HCT116 (cell line): ENCODE data around the gene DLEC1. TPM values are rescaled to one million over a fixed set of nuclear protein-coding genes. Genes with fewer than 3 reads are reported as not detected.

Experiments
- ATAC-seq: fragments of 200-7000 bp; cut with Tn5 transposase; 2 replicates; pipeline ENCODE4 v1.9.1; 2020; ENCODE audit warnings: mild to moderate bottlenecking, moderate library complexity
- BruUV-seq: library from RNA; stranded (reverse); fragments of 400-500 nt; replicated peaks from 2 replicates; lab custom pipeline; 2021; lab: Mats Ljungman, UMichigan
- CTCF ChIA-PET: fragments of 300-600 bp; sonication (Branson Sonifier 250); formaldehyde crosslinking; loops from one replicate; lab custom pipeline; 2021; ENCODE audit warnings: antibody characterized with exemption; lab: Charles Lee
- POLR2A ChIA-PET: fragments of 300-600, 350-600 bp; sonication (Branson Sonifier 250); formaldehyde crosslinking; loops from one replicate; lab custom pipeline; 2021; ENCODE audit warnings: antibody characterized with exemption; lab: Charles Lee
- RAD21 ChIA-PET, 2 experiments: fragments of 300-600 bp; sonication (Branson Sonifier 250); formaldehyde crosslinking; loops; one replicate each; lab custom pipeline; 2023; ENCODE audit warnings: low total read pairs in 2 of 2; ENCODE audit not compliant: uncharacterized antibody in 2 of 2, unreplicated experiment in 2 of 2, low non-redundant PET in 1 of 2; lab: Charles Lee
- DNase-seq: peaks from one replicate; pipeline ENCODE4 v3.0.0-alpha.2; 2010; ENCODE audit warnings: low read depth, low spot score
- H2AFZ ChIP-seq: fragments of 200-600 bp; shearing (Covaris generic), sonication (generic); 2 replicates; pipeline ENCODE4 v1.6.1; 2017; ENCODE audit warnings: low read depth, mixed run types, mixed read lengths, antibody characterized with exemption, low read length; ENCODE audit not compliant: poor library complexity, severe bottlenecking
- H3K27ac ChIP-seq: 2 replicates; pipeline ENCODE4 v1.5.1; 2012; ENCODE audit warnings: low read depth, low read length
- H3K27me3 ChIP-seq: fragments of 200-600 bp; sonication (generic); 2 replicates; pipeline ENCODE4 v1.6.1; 2016; ENCODE audit warnings: mixed run types, low read length, mixed read lengths; ENCODE audit not compliant: insufficient read depth
- H3K36me3 ChIP-seq, 2 experiments: fragments of 200-500 bp in 1 of 2; fragments of 200-600 bp in 1 of 2; sonication (Bioruptor generic) in 1 of 2; sonication (generic) in 1 of 2; 2 replicates each; pipeline versions ENCODE4 v1.5.1 to v1.6.1; 2014 to 2016; ENCODE audit warnings: low read length in 2 of 2, inconsistent platforms in 1 of 2, mixed read lengths in 1 of 2, mixed run types in 1 of 2; ENCODE audit not compliant: insufficient read depth in 2 of 2, control insufficient read depth in 1 of 2
- H3K4me1 ChIP-seq, 2 experiments: fragments of 200-600 bp in 1 of 2; sonication (generic) in 1 of 2; 2 replicates each; pipeline versions ENCODE4 v1.5.1 to v1.6.1; 2012 to 2017; ENCODE audit warnings: low read length in 2 of 2, inconsistent platforms in 1 of 2, mild to moderate bottlenecking in 1 of 2, mixed read lengths in 1 of 2, mixed run types in 1 of 2, moderate library complexity in 1 of 2; ENCODE audit not compliant: insufficient read depth in 2 of 2, control insufficient read depth in 1 of 2
- H3K4me2 ChIP-seq: fragments of 200-600 bp; sonication (generic); 2 replicates; pipeline ENCODE4 v1.6.1; 2017; ENCODE audit warnings: mixed run types, low read length, mixed read lengths
- H3K4me3 ChIP-seq, 2 experiments: fragments of 200-600 bp in 1 of 2; sonication (generic) in 1 of 2; replicated peaks in 1 of 2; 2 replicates each; pipeline ENCODE4 v1.5.1; 2011 to 2016; ENCODE audit warnings: low read length in 2 of 2, control low read depth in 1 of 2, low read depth in 1 of 2, mild to moderate bottlenecking in 1 of 2, mixed read lengths in 1 of 2, mixed run types in 1 of 2
- H3K79me2 ChIP-seq: fragments of 200-600 bp; sonication (generic); 2 replicates; pipeline ENCODE4 v1.6.1; 2017; ENCODE audit warnings: mild to moderate bottlenecking, mixed run types, low read length, moderate library complexity, mixed read lengths; ENCODE audit not compliant: insufficient read depth
- H3K9ac ChIP-seq: fragments of 200-600 bp; sonication (generic); 2 replicates; pipeline ENCODE4 v1.6.1; 2016; ENCODE audit warnings: low read length, mixed read lengths
- H3K9me2 ChIP-seq: fragments of 200-600 bp; sonication (generic), shearing (Covaris generic); 2 replicates; pipeline ENCODE4 v1.6.1; 2017; ENCODE audit warnings: mixed run types, mild to moderate bottlenecking, moderate library complexity; ENCODE audit not compliant: insufficient read depth
- H3K9me3 ChIP-seq, 2 experiments: fragments of 200-500 bp in 1 of 2; fragments of 200-600 bp in 1 of 2; sonication (Bioruptor generic) in 1 of 2; sonication (generic) in 1 of 2; 2 replicates each; pipeline ENCODE4 v1.6.1; 2014 to 2017; ENCODE audit warnings: low read length in 2 of 2, mixed read lengths in 2 of 2, inconsistent platforms in 1 of 2, low read depth in 1 of 2, mild to moderate bottlenecking in 1 of 2, mixed run types in 1 of 2, moderate library complexity in 1 of 2; ENCODE audit not compliant: control insufficient read depth in 1 of 2, insufficient read depth in 1 of 2
- H4K20me1 ChIP-seq: fragments of 200-600 bp; sonication (generic), shearing (Covaris generic); 2 replicates; pipeline ENCODE4 v1.6.1; 2017; ENCODE audit warnings: mixed run types, mild to moderate bottlenecking, moderate library complexity; ENCODE audit not compliant: insufficient read depth
- ATF3 ChIP-seq: IDR thresholded peaks from 2 replicates; pipeline ENCODE4 v1.6.1; 2012
- CBX3 ChIP-seq: IDR thresholded peaks from 2 replicates; pipeline ENCODE4 v1.6.1; 2012; ENCODE audit warnings: low read depth
- CEBPB ChIP-seq: IDR thresholded peaks from 2 replicates; pipeline ENCODE4 v1.6.1; 2012; ENCODE audit warnings: low read depth
- CTCF ChIP-seq, 3 experiments: fragments of 200-600 bp in 1 of 3; sonication (generic) in 1 of 3; IDR thresholded peaks in 2 of 3; conservative IDR thresholded peaks in 1 of 3; 2 replicates each; pipeline ENCODE4 v1.5.1; 2012 to 2017; ENCODE audit warnings: low read depth in 2 of 3, low read length in 2 of 3, antibody characterized with exemption in 1 of 3, borderline replicate concordance in 1 of 3, control low read depth in 1 of 3, mild to moderate bottlenecking in 1 of 3, mixed read lengths in 1 of 3, mixed run types in 1 of 3, moderate library complexity in 1 of 3; ENCODE audit not compliant: insufficient read depth in 1 of 3
- EGR1 ChIP-seq: IDR thresholded peaks from 2 replicates; pipeline ENCODE4 v1.6.1; 2012; ENCODE audit warnings: low read depth
- FOSL1 ChIP-seq: IDR thresholded peaks from 2 replicates; pipeline ENCODE4 v1.6.1; 2012; ENCODE audit warnings: low read depth
- JUND ChIP-seq: IDR thresholded peaks from 2 replicates; pipeline ENCODE4 v1.6.1; 2012
- MAX ChIP-seq: IDR thresholded peaks from 2 replicates; pipeline ENCODE4 v1.6.1; 2012
- POLR2A ChIP-seq: IDR thresholded peaks from 2 replicates; pipeline ENCODE4 v1.7.0; 2011; ENCODE audit warnings: borderline replicate concordance; ENCODE audit not compliant: insufficient read depth, insufficient read length; ENCODE audit errors: extremely low read depth
- POLR2AphosphoS5 ChIP-seq: IDR thresholded peaks from 2 replicates; pipeline ENCODE4 v1.6.1; 2011; ENCODE audit warnings: mild to moderate bottlenecking, low read depth, low read length, moderate library complexity
- RAD21 ChIP-seq: IDR thresholded peaks from 2 replicates; pipeline ENCODE4 v1.6.1; 2012; ENCODE audit warnings: low read depth, mild to moderate bottlenecking
- SIN3A ChIP-seq: IDR thresholded peaks from 2 replicates; pipeline ENCODE4 v1.6.1; 2012; ENCODE audit warnings: low read depth
- SP1 ChIP-seq: IDR thresholded peaks from 2 replicates; pipeline ENCODE4 v1.6.1; 2012; ENCODE audit warnings: low read depth
- SRF ChIP-seq: IDR thresholded peaks from 2 replicates; pipeline ENCODE4 v1.6.1; 2012; ENCODE audit warnings: low read depth
- TCF7L2 ChIP-seq: IDR thresholded peaks from 2 replicates; pipeline ENCODE4 v1.7.0; 2011; ENCODE audit warnings: borderline replicate concordance, inconsistent platforms; ENCODE audit not compliant: insufficient read depth, insufficient read length; ENCODE audit errors: extremely low read depth
- YY1 ChIP-seq: IDR thresholded peaks from 2 replicates; pipeline ENCODE4 v1.6.1; 2011; ENCODE audit warnings: low read length, low read depth, moderate library complexity, mild to moderate bottlenecking; ENCODE audit not compliant: insufficient replicate concordance; ENCODE audit errors: extremely low read depth
- ZFX ChIP-seq: fragments of 450-650 bp; IDR thresholded peaks from 2 replicates; pipeline ENCODE4 v1.6.1; 2017
- intact Hi-C: fragments of 100-400 bp; cut with micrococcal nuclease; formaldehyde crosslinking; loops from 2 replicates; pipeline ENCODE4 v1.10.0; 2022
- total RNA-seq: library from RNA; stranded (reverse); gene quantifications from one replicate; pipeline ENCODE4 v1.2.1, GENCODE V29; 2021; ENCODE audit not compliant: unreplicated experiment

Gene DLEC1
- total RNA-seq, 1 experiment from 2014 or later: 0.61 TPM

- no peaks in the 10 kb centered on the region for H3K9me2 ChIP-seq
- H3K27ac ChIP-seq: no peak overlapping the region
- H3K4me3 ChIP-seq: no peak overlapping the region
- ATAC-seq: no peak
- intact Hi-C loops: no loop called here
- H4K20me1 ChIP-seq: no peaks in the 10 kb centered on the region
- no peak for DNase-seq
- no peak overlapping the region for H3K4me2 ChIP-seq
- no peaks in the 10 kb centered on the region for H3K27me3 ChIP-seq
- no peak overlapping the region for H2AFZ ChIP-seq
- H3K9me3 ChIP-seq: no peaks in the 10 kb centered on the region
- CTCF ChIA-PET: no interaction called here
- TF ChIP-seq FOSL1 (no peak), SP1 (no peak)
- H3K4me1 ChIP-seq: no peaks in the 10 kb centered on the region
- peaks cover 29 to 47% of the 10 kb centered on the region in 2 experiments; a peak in 3 of 4 replicates for H3K36me3 ChIP-seq
- H3K9ac ChIP-seq: no peak overlapping the region
- POLR2A ChIA-PET: no interaction called here
- RAD21 ChIA-PET: interaction anchor here in 1 of 2 experiments (0.6 kb wide), 1 partner anchor 33 kb away, joined by 3 read pairs; no protein-coding TSS in a partner anchor
- no TSS peak for BruUV-seq
- no peaks in the 10 kb centered on the region for H3K79me2 ChIP-seq
These were observed 87.3 kb downstream of the DLEC1 start for GRCh38 chr3:38126121-38126892.

- no peak overlapping the region for H3K4me2 ChIP-seq
- ATAC-seq: no peak
- intact Hi-C loops: no loop called here
- no peaks in the 10 kb centered on the region for H3K9me2 ChIP-seq
- RAD21 ChIA-PET: no interaction called here
- H2AFZ ChIP-seq: no peak overlapping the region
- no peak for DNase-seq
- CTCF ChIA-PET: no interaction called here
- H3K36me3 ChIP-seq: peaks cover 29 to 44% of the 10 kb centered on the region in 2 experiments; a peak in 3 of 4 replicates
- BruUV-seq: no TSS peak
- peaks cover 5 to 6% of the 10 kb centered on the region in 2 experiments for H3K4me1 ChIP-seq
- no peak overlapping the region for H3K9ac ChIP-seq
- no peak overlapping the region for H3K4me3 ChIP-seq
- no peaks in the 10 kb centered on the region for H4K20me1 ChIP-seq
- no peaks in the 10 kb centered on the region for H3K27me3 ChIP-seq
- POLR2A ChIA-PET: interaction anchor here (1.9 kb wide), 1 partner anchor 9 kb away, joined by 5 read pairs; the partner anchor contains the start of gene ACAA1
- no peaks in the 10 kb centered on the region for H3K9me3 ChIP-seq
- H3K27ac ChIP-seq: no peak overlapping the region
- H3K79me2 ChIP-seq: no peaks in the 10 kb centered on the region
- TF ChIP-seq JUND (no peak), ZFX (no peak), FOSL1 (no peak), EGR1 (no peak), SIN3A (no peak), ATF3 (no peak), POLR2AphosphoS5 (no peak), SRF (no peak), POLR2A (no peak), CBX3 (no peak), YY1 (no peak), CEBPB (no peak), TCF7L2 (no peak), MAX (no peak), CTCF (IDR thresholded peaks at IDR 0.05 in 2 of 3, conservative IDR thresholded peaks at IDR 0.05 in 1 of 3; ENCODE audit: borderline replicate concordance in 1 of 3, insufficient read depth in 1 of 3, low read depth in 2 of 3, low read length in 2 of 3) (no peak), RAD21 (no peak)
These were observed 88.7 kb downstream of the DLEC1 start for GRCh38 chr3:38127611-38128302.
